ENCODE results near the gene DPYD.

DPYD gene

GRCh38 chr1:97745912-97746311, 174.9 kb downstream of the DPYD start:
- H3K36me3 ChIP-seq (ENCODE audit: control insufficient read depth, insufficient read depth, low read length), result no peaks in the 10 kb centered on the region
- no peak overlapping the region for H3K4me3 ChIP-seq (ENCODE audit: low read depth, low read length)
- H3K27ac ChIP-seq (ENCODE audit: low read depth, low read length), result no peak overlapping the region
- peaks cover 4% of the 10 kb centered on the region; the same call in 1 of the 2 replicates for H3K4me1 ChIP-seq (ENCODE audit: control insufficient read depth, insufficient read depth, low read length)
- H3K27me3 ChIP-seq (ENCODE audit: control insufficient read depth, insufficient read depth, low read length), result no peaks in the 10 kb centered on the region
- H3K9me3 ChIP-seq (ENCODE audit: control insufficient read depth, insufficient read depth, low read depth, low read length), result no peaks in the 10 kb centered on the region
- H3K9ac ChIP-seq (ENCODE audit: low read length), result no peak overlapping the region

GRCh38 chr1:97744977-97745376, 175.9 kb downstream of the DPYD start:
- Histone ChIP-seq H3K9ac (ENCODE audit: low read length) (no peak overlapping the region), H3K9me3 (ENCODE audit: control insufficient read depth, insufficient read depth, low read depth, low read length) (no peaks in the 10 kb centered on the region), H3K27me3 (ENCODE audit: control insufficient read depth, insufficient read depth, low read length) (no peaks in the 10 kb centered on the region), H3K4me1 (ENCODE audit: control insufficient read depth, insufficient read depth, low read length) (peaks cover 6% of the 10 kb centered on the region; the same call in 1 of the 2 replicates), H3K4me3 (ENCODE audit: low read depth, low read length) (no peak overlapping the region), H3K36me3 (ENCODE audit: control insufficient read depth, insufficient read depth, low read length) (no peaks in the 10 kb centered on the region), H3K27ac (ENCODE audit: low read depth, low read length) (no peak overlapping the region)

GRCh38 chr1:97743129-97743528, 177.7 kb downstream of the DPYD start:
- H3K36me3 ChIP-seq (ENCODE audit: control insufficient read depth, insufficient read depth, low read length), result no peaks in the 10 kb centered on the region
- H3K9me3 ChIP-seq (ENCODE audit: control insufficient read depth, insufficient read depth, low read depth, low read length), result no peaks in the 10 kb centered on the region
- H3K27ac ChIP-seq (ENCODE audit: low read depth, low read length), result no peak overlapping the region
- no peaks in the 10 kb centered on the region for H3K27me3 ChIP-seq (ENCODE audit: control insufficient read depth, insufficient read depth, low read length)
- no peak overlapping the region for H3K9ac ChIP-seq (ENCODE audit: low read length)
- H3K4me1 ChIP-seq (ENCODE audit: control insufficient read depth, insufficient read depth, low read length), result peaks cover 6% of the 10 kb centered on the region; the same call in 1 of the 2 replicates
- H3K4me3 ChIP-seq (ENCODE audit: low read depth, low read length), result no peak overlapping the region

- Histone ChIP-seq H3K4me1 (ENCODE audit: control insufficient read depth, insufficient read depth, low read length) (peaks cover 6% of the 10 kb centered on the region; the same call in 1 of the 2 replicates), H3K9ac (ENCODE audit: low read length) (no peak overlapping the region), H3K36me3 (ENCODE audit: control insufficient read depth, insufficient read depth, low read length) (no peaks in the 10 kb centered on the region), H3K4me3 (ENCODE audit: low read depth, low read length) (no peak overlapping the region), H3K9me3 (ENCODE audit: control insufficient read depth, insufficient read depth, low read depth, low read length) (no peaks in the 10 kb centered on the region), H3K27me3 (ENCODE audit: control insufficient read depth, insufficient read depth, low read length) (no peaks in the 10 kb centered on the region), H3K27ac (ENCODE audit: low read depth, low read length) (no peak overlapping the region)
Measured at GRCh38 chr1:97740891-97741290, 179.9 kb downstream of the DPYD start.

GRCh38 chr1:97739596-97740103, 181.2 kb downstream of the DPYD start:
- no peak overlapping the region for H3K9ac ChIP-seq (ENCODE audit: low read length)
- no peaks in the 10 kb centered on the region for H3K9me3 ChIP-seq (ENCODE audit: control insufficient read depth, insufficient read depth, low read depth, low read length)
- H3K27ac ChIP-seq (ENCODE audit: low read depth, low read length), result no peak overlapping the region

GRCh38 chr1:97738270-97738669, 182.6 kb downstream of the DPYD start:
- Histone ChIP-seq H3K9me3 (ENCODE audit: control insufficient read depth, insufficient read depth, low read depth, low read length) (no peaks in the 10 kb centered on the region), H3K4me3 (ENCODE audit: low read depth, low read length) (no peak overlapping the region), H3K36me3 (ENCODE audit: control insufficient read depth, insufficient read depth, low read length) (no peaks in the 10 kb centered on the region), H3K27me3 (ENCODE audit: control insufficient read depth, insufficient read depth, low read length) (no peaks in the 10 kb centered on the region), H3K27ac (ENCODE audit: low read depth, low read length) (no peak overlapping the region), H3K9ac (ENCODE audit: low read length) (no peak overlapping the region), H3K4me1 (ENCODE audit: control insufficient read depth, insufficient read depth, low read length) (peaks cover 6% of the 10 kb centered on the region; the same call in 1 of the 2 replicates)

More at GRCh38 chr1:97739596-97740103, 181.2 kb downstream of the DPYD start:
- Histone ChIP-seq H3K27me3 (ENCODE audit: control insufficient read depth, insufficient read depth, low read length) (no peaks in the 10 kb centered on the region), H3K4me1 (ENCODE audit: control insufficient read depth, insufficient read depth, low read length) (peaks cover 6% of the 10 kb centered on the region; the same call in 1 of the 2 replicates), H3K4me3 (ENCODE audit: low read depth, low read length) (no peak overlapping the region), H3K36me3 (ENCODE audit: control insufficient read depth, insufficient read depth, low read length) (no peaks in the 10 kb centered on the region)

GRCh38 chr1:97730271-97730670, 190.6 kb downstream of the DPYD start:
- no peaks in the 10 kb centered on the region for H3K4me1 ChIP-seq (ENCODE audit: control insufficient read depth, insufficient read depth, low read length)

GRCh38 chr1:97728436-97728835, 192.4 kb downstream of the DPYD start:
- H3K27ac ChIP-seq (ENCODE audit: low read depth, low read length), result no peak overlapping the region
- H3K27me3 ChIP-seq (ENCODE audit: control insufficient read depth, insufficient read depth, low read length), result no peaks in the 10 kb centered on the region
- H3K4me1 ChIP-seq (ENCODE audit: control insufficient read depth, insufficient read depth, low read length), result no peaks in the 10 kb centered on the region
- no peaks in the 10 kb centered on the region for H3K9me3 ChIP-seq (ENCODE audit: control insufficient read depth, insufficient read depth, low read depth, low read length)
- H3K9ac ChIP-seq (ENCODE audit: low read length), result no peak overlapping the region
- H3K36me3 ChIP-seq (ENCODE audit: control insufficient read depth, insufficient read depth, low read length), result no peaks in the 10 kb centered on the region
- H3K4me3 ChIP-seq (ENCODE audit: low read depth, low read length), result no peak overlapping the region

More at GRCh38 chr1:97730271-97730670, 190.6 kb downstream of the DPYD start:
- H3K4me3 ChIP-seq (ENCODE audit: low read depth, low read length), result no peak overlapping the region
- no peaks in the 10 kb centered on the region for H3K36me3 ChIP-seq (ENCODE audit: control insufficient read depth, insufficient read depth, low read length)
- H3K27ac ChIP-seq (ENCODE audit: low read depth, low read length), result no peak overlapping the region
- H3K9me3 ChIP-seq (ENCODE audit: control insufficient read depth, insufficient read depth, low read depth, low read length), result no peaks in the 10 kb centered on the region
- H3K27me3 ChIP-seq (ENCODE audit: control insufficient read depth, insufficient read depth, low read length), result no peaks in the 10 kb centered on the region
- no peak overlapping the region for H3K9ac ChIP-seq (ENCODE audit: low read length)

- no peaks in the 10 kb centered on the region for H3K27me3 ChIP-seq (ENCODE audit: control insufficient read depth, insufficient read depth, low read length)
- no peak overlapping the region for H3K4me3 ChIP-seq (ENCODE audit: low read depth, low read length)
- no peaks in the 10 kb centered on the region for H3K9me3 ChIP-seq (ENCODE audit: control insufficient read depth, insufficient read depth, low read depth, low read length)
- no peaks in the 10 kb centered on the region for H3K4me1 ChIP-seq (ENCODE audit: control insufficient read depth, insufficient read depth, low read length)
- no peak overlapping the region for H3K9ac ChIP-seq (ENCODE audit: low read length)
- no peaks in the 10 kb centered on the region for H3K36me3 ChIP-seq (ENCODE audit: control insufficient read depth, insufficient read depth, low read length)
- no peak overlapping the region for H3K27ac ChIP-seq (ENCODE audit: low read depth, low read length)
Measured at GRCh38 chr1:97727029-97727428, 193.8 kb downstream of the DPYD start.

- H3K36me3 ChIP-seq (ENCODE audit: control insufficient read depth, insufficient read depth, low read length), result no peaks in the 10 kb centered on the region
- H3K9ac ChIP-seq (ENCODE audit: low read length), result no peak overlapping the region
Measured at GRCh38 chr1:97726386-97726785, 194.4 kb downstream of the DPYD start.

GRCh38 chr1:97721221-97721620, 199.6 kb downstream of the DPYD start:
- Histone ChIP-seq H3K36me3 (ENCODE audit: control insufficient read depth, insufficient read depth, low read length) (no peaks in the 10 kb centered on the region), H3K4me1 (ENCODE audit: control insufficient read depth, insufficient read depth, low read length) (no peaks in the 10 kb centered on the region), H3K27ac (ENCODE audit: low read depth, low read length) (no peak overlapping the region), H3K4me3 (ENCODE audit: low read depth, low read length) (no peak overlapping the region), H3K9me3 (ENCODE audit: control insufficient read depth, insufficient read depth, low read depth, low read length) (no peaks in the 10 kb centered on the region), H3K27me3 (ENCODE audit: control insufficient read depth, insufficient read depth, low read length) (no peaks in the 10 kb centered on the region), H3K9ac (ENCODE audit: low read length) (no peak overlapping the region)

More at GRCh38 chr1:97726386-97726785, 194.4 kb downstream of the DPYD start:
- Histone ChIP-seq H3K4me3 (ENCODE audit: low read depth, low read length) (no peak overlapping the region), H3K4me1 (ENCODE audit: control insufficient read depth, insufficient read depth, low read length) (no peaks in the 10 kb centered on the region), H3K27ac (ENCODE audit: low read depth, low read length) (no peak overlapping the region), H3K27me3 (ENCODE audit: control insufficient read depth, insufficient read depth, low read length) (no peaks in the 10 kb centered on the region), H3K9me3 (ENCODE audit: control insufficient read depth, insufficient read depth, low read depth, low read length) (no peaks in the 10 kb centered on the region)
